Ishikawa (cell line): ENCODE measurements around the gene EDC3.

ENCODE experiments used
- CEBPB ChIP-seq: IDR thresholded peaks from 2 replicates; pipeline ENCODE4 v1.6.1; 2012
- CREB1 ChIP-seq: IDR thresholded peaks from 2 replicates; pipeline ENCODE4 v1.6.1; 2012; ENCODE audit warnings: low read depth
- EGR1 ChIP-seq: IDR thresholded peaks from 2 replicates; pipeline ENCODE4 v1.6.1; 2012
- EP300 ChIP-seq: IDR thresholded peaks from 2 replicates; pipeline ENCODE4 v1.6.1; 2012; ENCODE audit warnings: borderline replicate concordance
- FOXM1 ChIP-seq: IDR thresholded peaks from 2 replicates; pipeline ENCODE4 v1.6.1; 2012; ENCODE audit warnings: low read depth, borderline replicate concordance
- MAX ChIP-seq: IDR thresholded peaks from 2 replicates; pipeline ENCODE4 v1.6.1; 2012
- NFIC ChIP-seq: IDR thresholded peaks from 2 replicates; pipeline ENCODE4 v1.6.1; 2012
- RAD21 ChIP-seq: IDR thresholded peaks from 2 replicates; pipeline ENCODE4 v1.6.1; 2012; ENCODE audit warnings: low read depth
- REST ChIP-seq: IDR thresholded peaks from 2 replicates; pipeline ENCODE4 v1.6.1; 2012; ENCODE audit warnings: low read depth, mild to moderate bottlenecking
- TAF1 ChIP-seq: IDR thresholded peaks from 2 replicates; pipeline ENCODE4 v1.6.1; 2012; ENCODE audit warnings: low read depth, mild to moderate bottlenecking
- TCF12 ChIP-seq: IDR thresholded peaks from 2 replicates; pipeline ENCODE4 v1.6.1; 2012; ENCODE audit warnings: low read depth
- USF1 ChIP-seq: IDR thresholded peaks from 2 replicates; pipeline ENCODE4 v1.6.1; 2012
- YY1 ChIP-seq: IDR thresholded peaks from 2 replicates; pipeline ENCODE4 v1.6.1; 2012; ENCODE audit warnings: low read depth
- ZBTB7A ChIP-seq: IDR thresholded peaks from 2 replicates; pipeline ENCODE4 v1.6.1; 2012; ENCODE audit warnings: low read depth

- TF ChIP-seq TCF12 (no peak), EP300 (no peak), ZBTB7A (no peak), MAX (no peak), NFIC (no peak), FOXM1 (no peak), CEBPB (no peak), REST (no peak), TAF1 (no peak), USF1 (no peak), RAD21 (no peak), CREB1 (no peak), EGR1 (no peak), YY1 (no peak)
These were observed 74.3 kb downstream of the EDC3 start for GRCh38 chr15:74621546-74621920.
